Panc1 (cell line): Measurements from ENCODE around the gene OR6P1. TPM values are rescaled to one million over a fixed set of nuclear protein-coding genes. Genes with fewer than 3 reads are reported as not detected.

Experiments
- ATAC-seq: fragments of 200-7000 bp; cut with Tn5 transposase; 2 replicates; pipeline ENCODE4 v1.9.1; 2020; ENCODE audit warnings: mild to moderate bottlenecking, moderate library complexity
- BruUV-seq: library from RNA; stranded (reverse); fragments of 400-500 nt; replicated peaks from 2 replicates; lab custom pipeline; 2021; lab: Mats Ljungman, UMichigan
- CTCF ChIA-PET: fragments of 300-600 bp; sonication (Branson Sonifier 250); formaldehyde crosslinking; loops from one replicate; lab custom pipeline; 2022; ENCODE audit warnings: antibody characterized with exemption; lab: Charles Lee
- POLR2A ChIA-PET: fragments of 300-600 bp; sonication (Branson Sonifier 250); formaldehyde crosslinking; loops from one replicate; lab custom pipeline; 2022; ENCODE audit warnings: antibody characterized with exemption; lab: Charles Lee
- DNase-seq: peaks from one replicate; pipeline ENCODE4 v3.0.0-alpha.2; 2010; ENCODE audit warnings: low read depth, low spot score
- H3K27ac ChIP-seq: 2 replicates; pipeline ENCODE4 v1.5.1; 2011; ENCODE audit warnings: mild to moderate bottlenecking, low read length, inconsistent platforms
- H3K27me3 ChIP-seq: fragments of 200-500 bp; sonication (Bioruptor generic); 2 replicates; pipeline ENCODE4 v1.6.0; 2014; ENCODE audit warnings: low read length, inconsistent platforms; ENCODE audit not compliant: control insufficient read depth, insufficient read depth
- H3K36me3 ChIP-seq: fragments of 200-500 bp; sonication (Bioruptor generic); 2 replicates; pipeline ENCODE4 v1.5.1; 2014; ENCODE audit warnings: inconsistent platforms, mild to moderate bottlenecking, low read length, moderate library complexity; ENCODE audit not compliant: control insufficient read depth, insufficient read depth
- H3K4me1 ChIP-seq: 2 replicates; pipeline ENCODE4 v1.5.1; 2011; ENCODE audit warnings: inconsistent platforms, mild to moderate bottlenecking, low read length, moderate library complexity; ENCODE audit not compliant: control insufficient read depth, insufficient read depth
- H3K4me3 ChIP-seq, 2 experiments: 2 replicates each; pipeline ENCODE4 v1.5.1; 2011 to 2012; ENCODE audit warnings: low read depth in 2 of 2, low read length in 2 of 2, mild to moderate bottlenecking in 2 of 2, inconsistent platforms in 1 of 2, moderate library complexity in 1 of 2
- H3K9me3 ChIP-seq: fragments of 200-500 bp; sonication (Bioruptor generic); 2 replicates; pipeline ENCODE4 v1.5.1; 2014; ENCODE audit warnings: low read depth, mild to moderate bottlenecking, inconsistent platforms, low read length, moderate library complexity; ENCODE audit not compliant: control insufficient read depth, insufficient read depth
- CTCF ChIP-seq: fragments of 450-650 bp; IDR thresholded peaks from 2 replicates; pipeline ENCODE4 v1.5.1; 2017; ENCODE audit warnings: mild to moderate bottlenecking
- POLR2AphosphoS5 ChIP-seq: IDR thresholded peaks from 2 replicates; pipeline ENCODE4 v1.6.1; 2012; ENCODE audit warnings: mild to moderate bottlenecking, low read depth, low read length, moderate library complexity
- REST ChIP-seq, 2 experiments: IDR thresholded peaks; 2 replicates each; pipeline ENCODE4 v1.6.1; 2011 to 2012; ENCODE audit warnings: low read depth in 2 of 2, control low read depth in 1 of 2, low read length in 1 of 2, mild to moderate bottlenecking in 1 of 2, moderate library complexity in 1 of 2; ENCODE audit not compliant: insufficient read depth in 1 of 2
- SIN3A ChIP-seq: IDR thresholded peaks from 2 replicates; pipeline ENCODE4 v1.6.1; 2012; ENCODE audit warnings: low read depth, mild to moderate bottlenecking, low read length, moderate library complexity, borderline replicate concordance; ENCODE audit not compliant: insufficient read depth
- TCF7L2 ChIP-seq: IDR thresholded peaks from 2 replicates; pipeline ENCODE4 v1.6.1; 2011; ENCODE audit warnings: mild to moderate bottlenecking, low read depth, low read length, inconsistent platforms
- in situ Hi-C: cut with HindIII; loops from 2 replicates; pipeline ENCODE4 v1.10.0; 2016; ENCODE audit warnings: low sequenced_read_pairs, low pct_unique_long_range_greater_than_20kb
- intact Hi-C: fragments of 100-400 bp; cut with micrococcal nuclease; formaldehyde crosslinking; loops from one replicate; pipeline ENCODE4 v1.10.0; 2022; ENCODE audit not compliant: unreplicated experiment
- total RNA-seq: library from RNA; stranded (reverse); gene quantifications from one replicate; pipeline ENCODE4 v1.2.1, GENCODE V29; 2021; ENCODE audit not compliant: unreplicated experiment

OR6P1 gene
- total RNA-seq, 1 experiment from 2014 or later: not detected

- intact Hi-C loops (no loop called here), in situ Hi-C loops (no loop called here)
- Histone ChIP-seq H3K9me3 (no peaks in the 10 kb centered on the region; the same call in 1 of the 2 replicates), H3K27ac (no peak overlapping the region), H3K4me1 (no peaks in the 10 kb centered on the region), H3K4me3 (no peak overlapping the region), H3K27me3 (no peaks in the 10 kb centered on the region), H3K36me3 (no peaks in the 10 kb centered on the region)
- no peak for TF ChIP-seq CTCF
- no peak for TF ChIP-seq REST (IDR thresholded peaks at IDR 0.05; ENCODE audit: insufficient read depth in 1 of 2, low read depth in 2 of 2, low read length in 1 of 2)
- TF ChIP-seq POLR2AphosphoS5: no peak
- no peak for TF ChIP-seq SIN3A
- no peak for TF ChIP-seq TCF7L2
- no TSS peak for BruUV-seq
- POLR2A ChIA-PET: no interaction called here
- ATAC-seq (no peak), DNase-seq (no peak)
- CTCF ChIA-PET: no interaction called here
Measured at GRCh38 chr1:158586942-158587341, 16.6 kb upstream of the OR6P1 start.

GRCh38 chr1:158583962-158584361 is 13.6 kb upstream of the OR6P1 start:
- in situ Hi-C loops: no loop called here
- ChIA-PET CTCF (no interaction called here), POLR2A (no interaction called here)
- DNase-seq: no peak
- Histone ChIP-seq H3K9me3 (no peaks in the 10 kb centered on the region; the same call in 1 of the 2 replicates), H3K27me3 (no peaks in the 10 kb centered on the region), H3K27ac (no peak overlapping the region), H3K4me3 (no peak overlapping the region), H3K36me3 (no peaks in the 10 kb centered on the region), H3K4me1 (no peaks in the 10 kb centered on the region)
- BruUV-seq: no TSS peak
- intact Hi-C loops: no loop called here
- ATAC-seq: no peak
- TF ChIP-seq SIN3A (no peak), TCF7L2 (no peak)

- no peaks in the 10 kb centered on the region for H3K4me1 ChIP-seq
- CTCF ChIA-PET: no interaction called here
- no peak for DNase-seq
- TF ChIP-seq REST (IDR thresholded peaks at IDR 0.05; ENCODE audit: insufficient read depth in 1 of 2, low read depth in 2 of 2, low read length in 1 of 2) (no peak), CTCF (no peak), POLR2AphosphoS5 (no peak), TCF7L2 (no peak), SIN3A (no peak)
- POLR2A ChIA-PET: no interaction called here
- ATAC-seq: no peak
- BruUV-seq: no TSS peak
- in situ Hi-C loops (no loop called here), intact Hi-C loops (no loop called here)
- H3K27ac ChIP-seq: no peak within 1 kb of the TSS
- H3K27me3 ChIP-seq: no peaks in the 10 kb centered on the region
- no peaks in the 10 kb centered on the region for H3K9me3 ChIP-seq
- no peaks in the 10 kb centered on the region for H3K36me3 ChIP-seq
- H3K4me3 ChIP-seq: no peak within 1 kb of the TSS
Measured at GRCh38 chr1:158579733-158580132, 9.4 kb upstream of the OR6P1 start, which contains the start of gene OR10X1. Gene OR10X1 (minus strand): TSS chr1:158579899. CDS start chr1:158579899, 0 bp downstream.
